ENCODE results near the gene ZDHHC11B.
"Not testable (repeated sequence)": the region's sequence is repeated elsewhere in the genome, so short reads cannot be mapped to it uniquely, and the experiment has no call there.

Gene ZDHHC11B

GRCh38 chr5:766666-767431 lies 17.7 kb downstream of the ZDHHC11B start:
- DNase-seq: no peak

GRCh38 chr5:765948-766631 lies 18.4 kb downstream of the ZDHHC11B start:
- no peak for DNase-seq

- no peak for DNase-seq
Observed at GRCh38 chr5:763998-764781, 20.3 kb downstream of the ZDHHC11B start.

GRCh38 chr5:763397-763796 lies 21.1 kb downstream of the ZDHHC11B start:
- no peak for DNase-seq

GRCh38 chr5:762996-763395 lies 21.5 kb downstream of the ZDHHC11B start:
- DNase-seq: not testable (repeated sequence)

- DNase-seq: no peak
Observed at GRCh38 chr5:761854-762710, 22.4 kb downstream of the ZDHHC11B start.

- DNase-seq: no peak
Observed at GRCh38 chr5:761059-761771, 23.3 kb downstream of the ZDHHC11B start.

GRCh38 chr5:760363-761058 lies 24.0 kb downstream of the ZDHHC11B start:
- DNase-seq: no peak

GRCh38 chr5:759781-760362 lies 24.7 kb downstream of the ZDHHC11B start:
- DNase-seq: no peak

GRCh38 chr5:759111-759751 lies 25.3 kb downstream of the ZDHHC11B start:
- DNase-seq: peak; percentile 97

GRCh38 chr5:758698-759053 lies 25.9 kb downstream of the ZDHHC11B start:
- no peak for DNase-seq

GRCh38 chr5:757931-758697 lies 26.4 kb downstream of the ZDHHC11B start:
- DNase-seq: peak; percentile 86

GRCh38 chr5:757346-757930 lies 27.1 kb downstream of the ZDHHC11B start:
- DNase-seq: no peak

GRCh38 chr5:756865-757345 lies 27.6 kb downstream of the ZDHHC11B start:
- no peak for DNase-seq

GRCh38 chr5:756171-756570 lies 28.4 kb downstream of the ZDHHC11B start:
- no peak for DNase-seq

GRCh38 chr5:754143-754632 lies 30.3 kb downstream of the ZDHHC11B start:
- DNase-seq: not testable (repeated sequence)

- not testable (repeated sequence) for DNase-seq
Observed at GRCh38 chr5:753567-754142, 30.9 kb downstream of the ZDHHC11B start.

GRCh38 chr5:752532-753115 lies 31.9 kb downstream of the ZDHHC11B start:
- DNase-seq: not testable (repeated sequence)
